Body of pancreas (tissue), 4 donors: Measurements from ENCODE around the gene SLC19A2.

Experiments
- CTCF ChIP-seq, 7 experiments: fragments of 450-650 bp in 4 of 7; fragments of 200-600 bp in 3 of 7; sonication (generic) in 3 of 7; IDR thresholded peaks; one replicate each; pipeline ENCODE4 v1.5.1; 2016 to 2019; ENCODE audit warnings: antibody characterized with exemption in 7 of 7
- POLR2A ChIP-seq, 3 donors: fragments of 450-650 bp; IDR thresholded peaks; one replicate each; pipeline ENCODE4 v1.6.1; 2016; ENCODE audit warnings: antibody characterized with exemption in 3 of 3, mild to moderate bottlenecking in 2 of 3

GRCh38 chr1:169515641-169516040 lies 29.9 kb upstream of the SLC19A2 start:
- TF ChIP-seq CTCF (IDR thresholded peaks at IDR 0.05): no peak
- no peak for TF ChIP-seq POLR2A (IDR thresholded peaks at IDR 0.05)
